ENCODE data around the gene RGS6.

GRCh38 chr14:72049462-72049861 is 117.2 kb downstream of the RGS6 start:
- TF ChIP-seq, protein P1, sequence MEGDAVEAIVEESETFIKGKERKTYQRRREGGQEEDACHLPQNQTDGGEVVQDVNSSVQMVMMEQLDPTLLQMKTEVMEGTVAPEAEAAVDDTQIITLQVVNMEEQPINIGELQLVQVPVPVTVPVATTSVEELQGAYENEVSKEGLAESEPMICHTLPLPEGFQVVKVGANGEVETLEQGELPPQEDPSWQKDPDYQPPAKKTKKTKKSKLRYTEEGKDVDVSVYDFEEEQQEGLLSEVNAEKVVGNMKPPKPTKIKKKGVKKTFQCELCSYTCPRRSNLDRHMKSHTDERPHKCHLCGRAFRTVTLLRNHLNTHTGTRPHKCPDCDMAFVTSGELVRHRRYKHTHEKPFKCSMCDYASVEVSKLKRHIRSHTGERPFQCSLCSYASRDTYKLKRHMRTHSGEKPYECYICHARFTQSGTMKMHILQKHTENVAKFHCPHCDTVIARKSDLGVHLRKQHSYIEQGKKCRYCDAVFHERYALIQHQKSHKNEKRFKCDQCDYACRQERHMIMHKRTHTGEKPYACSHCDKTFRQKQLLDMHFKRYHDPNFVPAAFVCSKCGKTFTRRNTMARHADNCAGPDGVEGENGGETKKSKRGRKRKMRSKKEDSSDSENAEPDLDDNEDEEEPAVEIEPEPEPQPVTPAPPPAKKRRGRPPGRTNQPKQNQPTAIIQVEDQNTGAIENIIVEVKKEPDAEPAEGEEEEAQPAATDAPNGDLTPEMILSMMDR (conservative IDR thresholded peaks at IDR 0.05; ENCODE audit: low read depth, low read length) = no peak
- no peak for TF ChIP-seq RCOR1 (IDR thresholded peaks at IDR 0.05; ENCODE audit: insufficient replicate concordance, low read length)
- TF ChIP-seq POLR2A (IDR thresholded peaks at IDR 0.05; ENCODE audit: low read depth, low read length) = no peak
- no peak for TF ChIP-seq CEBPB (IDR thresholded peaks at IDR 0.05; ENCODE audit: low read depth, low read length)
- no peak for TF ChIP-seq BHLHE40 (IDR thresholded peaks at IDR 0.05; ENCODE audit: low read depth, low read length)
- TF ChIP-seq USF2 (IDR thresholded peaks at IDR 0.05; ENCODE audit: low read depth, low read length) = no peak
- TF ChIP-seq NFE2L2 (IDR thresholded peaks at IDR 0.05; ENCODE audit: low read depth, low read length) = no peak
- TF ChIP-seq, protein P2, sequence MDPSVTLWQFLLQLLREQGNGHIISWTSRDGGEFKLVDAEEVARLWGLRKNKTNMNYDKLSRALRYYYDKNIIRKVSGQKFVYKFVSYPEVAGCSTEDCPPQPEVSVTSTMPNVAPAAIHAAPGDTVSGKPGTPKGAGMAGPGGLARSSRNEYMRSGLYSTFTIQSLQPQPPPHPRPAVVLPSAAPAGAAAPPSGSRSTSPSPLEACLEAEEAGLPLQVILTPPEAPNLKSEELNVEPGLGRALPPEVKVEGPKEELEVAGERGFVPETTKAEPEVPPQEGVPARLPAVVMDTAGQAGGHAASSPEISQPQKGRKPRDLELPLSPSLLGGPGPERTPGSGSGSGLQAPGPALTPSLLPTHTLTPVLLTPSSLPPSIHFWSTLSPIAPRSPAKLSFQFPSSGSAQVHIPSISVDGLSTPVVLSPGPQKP (IDR thresholded peaks at IDR 0.05; ENCODE audit: borderline replicate concordance, low read depth, low read length) = no peak
- TF ChIP-seq MXI1 (IDR thresholded peaks at IDR 0.05; ENCODE audit: borderline replicate concordance, low read depth, low read length) = no peak
